HepG2 (cell line): Measurements from ENCODE around the gene ABCA3. TPM values are rescaled to one million over a fixed set of nuclear protein-coding genes. Genes with fewer than 3 reads are reported as not detected.

Experiments used
- ARID3A ChIP-seq: IDR thresholded peaks from 2 replicates; pipeline ENCODE4 v1.6.1; 2012; ENCODE audit warnings: low read depth, low read length, improper control_type of control experiment
- CREB1 ChIP-seq, 2 experiments: fragments of 450-650 bp in 1 of 2; IDR thresholded peaks; 2 replicates each; pipeline ENCODE4 v1.6.1; 2016 to 2017; ENCODE audit warnings: control low read depth in 1 of 2, mild to moderate bottlenecking in 1 of 2, missing compliant biosample characterization in 1 of 2, missing genetic modification characterization in 1 of 2
- EHMT2 ChIP-seq: fragments of 200-600 bp; sonication (generic); IDR thresholded peaks from 2 replicates; pipeline ENCODE4 v1.7.0; 2017; ENCODE audit warnings: antibody characterized with exemption, low read depth, low read length, borderline replicate concordance
- FIP1L1 ChIP-seq: fragments of 200-400 bp; formaldehyde crosslinking; IDR thresholded peaks from 2 replicates; pipeline ENCODE4 v1.6.1; 2018; ENCODE audit warnings: low read depth, mild to moderate bottlenecking, low read length, moderate library complexity, borderline replicate concordance; ENCODE audit not compliant: insufficient read depth
- FOXK1 ChIP-seq: sonication (generic); formaldehyde crosslinking; IDR thresholded peaks from 2 replicates; pipeline ENCODE4 v1.4.0; 2020; ENCODE audit warnings: low read depth, missing genetic modification reagents, borderline replicate concordance
- HNF1B ChIP-seq: sonication (generic); formaldehyde crosslinking; IDR thresholded peaks from 2 replicates; pipeline ENCODE4 v1.5.1; 2020; ENCODE audit warnings: mild to moderate bottlenecking, moderate library complexity, missing genetic modification reagents
- HNF4A ChIP-seq: sonication (generic); formaldehyde crosslinking; IDR thresholded peaks from 2 replicates; pipeline ENCODE4 v1.4.0; 2020; ENCODE audit warnings: missing genetic modification reagents
- KDM2A ChIP-seq: sonication (generic); formaldehyde crosslinking; IDR thresholded peaks from 2 replicates; pipeline ENCODE4 v1.4.0; 2020; ENCODE audit warnings: low read depth, missing genetic modification reagents, borderline replicate concordance
- MAFG ChIP-seq: sonication (generic); formaldehyde crosslinking; IDR thresholded peaks from 2 replicates; pipeline ENCODE4 v1.5.1; 2020; ENCODE audit warnings: mild to moderate bottlenecking, missing genetic modification reagents
- MEIS1 ChIP-seq: sonication (generic); formaldehyde crosslinking; IDR thresholded peaks from 2 replicates; pipeline ENCODE4 v1.9.0; 2021; ENCODE audit warnings: mild to moderate bottlenecking, missing genetic modification reagents, moderate library complexity, borderline replicate concordance
- MTERF4 ChIP-seq: sonication (generic); formaldehyde crosslinking; IDR thresholded peaks from 2 replicates; pipeline ENCODE4 v1.8.0; 2023; ENCODE audit warnings: mild to moderate bottlenecking, missing genetic modification reagents
- NFYB ChIP-seq: sonication (generic); formaldehyde crosslinking; IDR thresholded peaks from 2 replicates; pipeline ENCODE4 v1.4.0; 2020; ENCODE audit warnings: missing genetic modification reagents
- SMAD9 ChIP-seq: sonication (generic); formaldehyde crosslinking; IDR thresholded peaks from 2 replicates; pipeline ENCODE4 v1.5.1; 2020; ENCODE audit warnings: mild to moderate bottlenecking, missing genetic modification reagents
- SP2 ChIP-seq: sonication (generic); formaldehyde crosslinking; IDR thresholded peaks from 2 replicates; pipeline ENCODE4 v1.5.1; 2020; ENCODE audit warnings: mild to moderate bottlenecking, missing genetic modification reagents
- TP53 ChIP-seq: sonication (generic); formaldehyde crosslinking; conservative IDR thresholded peaks from 2 replicates; pipeline ENCODE4 v1.4.0; 2020; ENCODE audit warnings: missing genetic modification reagents
- ZNF160 ChIP-seq: sonication (generic); formaldehyde crosslinking; IDR thresholded peaks from 2 replicates; pipeline ENCODE4 v1.8.0; 2022; ENCODE audit warnings: mild to moderate bottlenecking, inconsistent platforms, missing genetic modification reagents
- ZNF275 ChIP-seq: sonication (generic); formaldehyde crosslinking; IDR thresholded peaks from 2 replicates; pipeline ENCODE4 v1.8.0; 2022; ENCODE audit warnings: missing genetic modification reagents, mild to moderate bottlenecking, inconsistent platforms, borderline replicate concordance
- ZNF580 ChIP-seq: IDR thresholded peaks from 2 replicates; pipeline ENCODE4 v1.6.1; 2016; ENCODE audit warnings: low read depth, borderline replicate concordance
- ZNF674 ChIP-seq: sonication (generic); formaldehyde crosslinking; IDR thresholded peaks from 2 replicates; pipeline ENCODE4 v1.5.0; 2020; ENCODE audit warnings: low read depth, mild to moderate bottlenecking, missing genetic modification reagents
- ZNF747 ChIP-seq: sonication (generic); formaldehyde crosslinking; IDR thresholded peaks from 2 replicates; pipeline ENCODE4 v1.8.1; 2023; ENCODE audit warnings: missing genetic modification reagents, mild to moderate bottlenecking, borderline replicate concordance
- polyA plus RNA-seq, 8 experiments: library from polyadenylated mRNA; depleted of rRNA in 3 of 8; stranded (reverse) in 7 of 8; unstranded in 1 of 8; fragments of >200 nt; fragmentation: Illumina TruSeq in 4 of 8; extraction: Trizol in 4 of 8; gene quantifications; 2 replicates each; pipeline versions ENCODE4 v1.2.1 to v1.2.3, GENCODE V29; 2011 to 2016; ENCODE audit warnings: low read depth in 4 of 8, missing spikeins in 1 of 8, mixed read lengths in 1 of 8; ENCODE audit not compliant: insufficient read depth in 1 of 8
- total RNA-seq, 5 experiments: library from RNA; depleted of rRNA; stranded (reverse); fragments of >200 nt; fragmentation: Illumina TruSeq; extraction: Trizol; gene quantifications; 2 replicates each; pipeline ENCODE4 v1.2.3, GENCODE V29; 2016; ENCODE audit warnings: low read depth in 1 of 5

The ABCA3 gene
- total and polyA plus RNA-seq, 2 of the 13 experiments (the other 11 are each of a cell fraction or from before 2014, with no cell fraction given) = 0.60 to 1.5 TPM

GRCh38 chr16:2251296-2252111 is 89.0 kb downstream of the ABCA3 start, which contains the start of gene ECI1 (continued):
- TF ChIP-seq ZNF747 (CRISPR knock-in tag) (peak; percentile 72; the same call in 1 of the 2 replicates), SP2 (CRISPR knock-in tag) (peak; percentile 64), MTERF4 (CRISPR knock-in tag) (peak; percentile 93), NFYB (CRISPR knock-in tag) (peak; percentile 25; the same call in 1 of the 2 replicates), KDM2A (peak; percentile 98), ZNF674 (0 out of 2 replicates have a peak, but pooled peaks have one; percentile 27), ZNF580 (CRISPR knock-in tag) (peak; percentile 76), HNF4A (CRISPR knock-in tag) (peak; percentile 75), HNF1B (CRISPR knock-in tag) (peak; percentile 98), ZNF160 (peak; percentile 62), CREB1 (IDR thresholded peaks at IDR 0.05) (0 out of 2 replicates have a peak, but pooled peaks have one; percentile 18), CREB1 (CRISPR knock-in tag; IDR thresholded peaks at IDR 0.05) (peak; percentile 49; the same call in 1 of the 2 replicates), SMAD9 (no peak; the same call in 1 of the 2 replicates), MAFG (CRISPR knock-in tag) (no peak), TP53 (CRISPR knock-in tag) (peak; percentile 55; the same call in 1 of the 2 replicates), FOXK1 (CRISPR knock-in tag) (no peak; the same call in 1 of the 2 replicates), EHMT2 (no peak), ARID3A (no peak), MEIS1 (CRISPR knock-in tag) (peak; percentile 71; the same call in 1 of the 2 replicates), ZNF275 (CRISPR knock-in tag) (peak; percentile 69; the same call in 1 of the 2 replicates), FIP1L1 (no peak)
